HG02973 (cell line): ENCODE measurements around the gene ST7.
"Not testable (repeated sequence)": the region's sequence is repeated elsewhere in the genome, so short reads cannot be mapped to it uniquely, and the experiment has no call there.

Source experiments
- ATAC-seq: cut with Tn5 transposase; IDR thresholded peaks from one replicate; pipeline ENCODE4 v1.9.1; 2021; ENCODE audit warnings: moderate library complexity; ENCODE audit not compliant: unreplicated experiment

The ST7 gene

GRCh38 chr7:116953372-116953905 lies at the start of gene ST7:
Gene ST7 (plus strand): TSS chr7:116953501. CDS start chr7:116953541, 40 bp downstream.
- peak; percentile 35 for ATAC-seq

DNA sequence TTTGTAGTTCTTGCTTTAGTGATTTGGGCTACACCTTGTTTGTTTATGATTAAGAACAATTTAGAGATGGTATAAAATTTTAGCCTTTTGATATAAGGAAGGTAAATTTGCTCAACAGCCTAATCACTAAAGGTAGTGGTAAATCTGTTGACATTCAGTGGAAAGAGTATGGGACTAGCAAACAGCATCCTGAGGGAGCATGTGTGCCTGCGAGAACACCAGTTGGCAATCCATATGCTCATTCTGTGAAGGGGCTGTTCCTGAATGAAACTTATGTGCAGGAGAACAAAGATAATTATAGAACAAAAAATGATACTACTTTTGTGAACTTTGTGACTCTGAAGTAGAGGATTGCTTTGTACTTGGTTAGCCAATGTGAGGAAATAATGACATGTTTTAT lies 46.9 kb upstream of the ST7 start:
- ATAC-seq, result no peak

DNA sequence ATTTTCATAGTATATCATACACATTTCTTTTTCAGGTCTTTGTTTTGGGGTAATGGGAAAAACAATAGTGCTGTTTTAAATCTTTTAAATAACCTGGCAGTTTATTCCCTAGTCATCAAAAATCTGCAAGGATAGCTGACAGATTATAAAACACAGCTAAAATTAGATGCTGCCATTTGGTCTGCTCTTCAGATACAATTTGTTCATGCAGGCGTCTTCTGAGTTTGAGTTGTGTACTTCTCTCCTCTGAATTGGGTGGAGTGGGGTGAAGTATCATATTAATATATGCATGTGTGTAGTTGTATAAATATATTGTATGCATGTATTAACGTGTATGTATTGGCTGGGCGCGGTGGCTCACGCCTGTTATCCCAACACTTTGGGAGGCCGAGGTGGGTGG lies 42.9 kb upstream of the ST7 start:
- no peak for ATAC-seq

- ATAC-seq, result no peak
Measured at GRCh38 chr7:116911801-116912200, 41.5 kb upstream of the ST7 start.

DNA sequence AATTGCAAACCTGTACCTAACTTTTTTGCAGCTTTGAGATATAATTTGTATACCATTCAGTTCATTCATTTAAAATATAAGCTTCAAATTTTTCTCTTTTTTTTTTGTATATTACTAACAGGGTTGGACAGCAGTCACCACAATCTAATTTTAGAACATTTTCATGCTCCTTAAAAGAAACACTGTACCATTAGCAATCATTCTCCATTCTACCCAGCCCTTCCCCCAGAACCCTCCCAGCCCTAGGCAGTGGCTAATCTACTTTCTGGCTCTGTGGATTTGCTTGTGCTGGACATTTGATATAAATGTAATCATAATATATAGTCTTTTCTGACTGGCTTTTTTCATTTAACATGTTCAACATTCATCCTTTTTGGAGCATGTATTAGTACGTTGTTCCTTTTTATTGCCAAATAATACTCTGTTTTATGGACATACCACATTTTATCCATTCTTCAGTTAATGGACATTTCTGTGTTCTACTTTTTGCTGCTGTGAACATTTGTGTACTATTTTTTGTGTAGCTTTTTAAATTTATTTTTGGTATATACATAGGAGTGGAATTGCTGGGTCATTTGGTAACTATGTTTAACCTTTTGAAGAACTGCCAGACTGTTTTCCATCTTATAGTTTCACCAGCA lies 40.9 kb upstream of the ST7 start:
- ATAC-seq, result no peak

- ATAC-seq, result no peak
Measured at GRCh38 chr7:116918704-116919103, 34.6 kb upstream of the ST7 start.

- no peak for ATAC-seq
Measured at GRCh38 chr7:116920359-116920758, 32.9 kb upstream of the ST7 start.

DNA sequence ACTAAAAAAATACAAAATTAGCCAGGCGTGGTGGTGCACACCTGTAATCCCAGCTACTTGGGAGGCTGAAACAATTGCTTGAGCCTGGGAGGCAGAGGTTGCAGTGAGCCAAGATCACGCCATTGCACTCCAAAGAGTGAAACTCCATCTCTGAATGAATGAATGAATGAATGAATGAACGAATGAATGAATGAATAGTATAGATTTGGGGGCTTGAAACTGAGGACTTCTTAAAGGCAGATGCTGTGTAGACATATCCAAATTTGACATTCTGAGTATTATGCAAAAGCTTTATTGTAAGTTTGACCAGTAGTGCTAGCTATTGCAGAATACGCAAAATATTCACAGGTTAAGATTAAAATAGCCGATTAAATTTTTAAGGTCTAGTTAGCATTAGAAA lies 30.8 kb upstream of the ST7 start:
- ATAC-seq, result no peak

- no peak for ATAC-seq
Measured at GRCh38 chr7:116924741-116925140, 28.6 kb upstream of the ST7 start.

GRCh38 chr7:116929021-116929420 lies 24.3 kb upstream of the ST7 start:
- no peak for ATAC-seq

DNA sequence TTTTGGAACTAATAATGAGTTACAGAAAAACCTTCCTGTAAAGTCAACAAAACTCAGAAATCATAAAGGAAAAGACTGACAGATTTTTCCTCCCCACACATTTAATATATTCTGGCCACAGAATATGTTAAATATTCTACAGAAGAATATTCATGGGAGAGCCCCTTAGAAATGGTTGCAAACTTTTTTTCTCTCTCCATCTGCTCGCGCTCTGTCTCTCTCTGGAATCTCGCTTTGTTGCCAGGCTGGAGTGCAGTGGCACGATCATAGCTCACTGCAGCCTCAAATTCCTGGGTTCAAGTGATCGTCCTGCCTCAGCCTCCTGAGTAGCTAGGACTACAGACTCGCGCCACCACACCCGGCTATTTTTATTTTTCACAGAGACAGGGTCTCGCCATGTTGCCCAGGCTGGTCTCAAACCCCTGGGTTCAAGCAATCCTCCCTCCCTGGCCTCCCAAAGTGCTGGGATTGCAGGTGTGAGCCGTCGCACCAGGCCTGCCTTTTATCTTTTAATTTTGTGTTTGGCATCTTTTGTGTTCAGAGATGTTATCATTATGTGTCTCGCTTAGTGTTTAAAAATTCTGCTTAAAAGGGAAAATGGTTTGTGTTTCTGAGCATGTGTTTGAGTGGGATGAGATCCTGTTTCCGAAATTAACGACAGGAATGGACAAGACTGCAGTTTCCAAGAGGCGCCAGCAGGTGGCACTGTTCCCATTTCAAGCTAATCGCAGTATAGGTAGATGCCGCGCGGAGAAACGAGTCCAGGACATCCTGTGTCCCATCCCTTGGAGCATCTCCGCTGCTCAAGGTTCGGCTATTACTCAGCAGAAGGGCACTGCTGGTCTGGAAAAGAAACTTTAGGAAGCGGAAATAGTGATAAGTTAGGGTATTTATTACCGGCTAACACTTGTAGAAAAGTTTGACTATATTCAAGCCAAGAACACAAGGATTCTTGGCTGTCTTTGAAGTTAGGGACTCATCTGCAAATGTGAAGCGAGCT lies 23.1 kb upstream of the ST7 start:
- ATAC-seq, result peak; percentile 86

- no peak for ATAC-seq
Measured at GRCh38 chr7:116932566-116932965, 20.7 kb upstream of the ST7 start.

DNA sequence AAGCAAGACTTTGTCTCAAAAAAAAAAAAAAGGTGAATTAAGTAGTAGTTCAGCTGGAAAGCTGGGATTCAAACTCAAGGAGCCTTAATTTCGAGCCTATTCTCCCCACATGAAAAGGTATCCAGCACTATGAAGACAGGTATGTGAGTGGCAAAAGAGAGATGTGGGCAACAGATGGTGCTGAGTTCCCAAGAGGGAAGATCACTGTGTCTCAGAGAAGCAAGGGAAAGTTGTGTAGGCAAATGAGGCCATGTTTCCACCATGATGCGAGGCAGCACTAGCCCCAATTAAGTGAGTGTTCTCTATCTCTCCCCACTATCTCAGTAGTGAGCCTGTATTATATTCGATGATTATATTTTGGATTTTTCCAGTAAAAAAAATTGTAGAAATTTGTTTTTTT lies 19.8 kb upstream of the ST7 start:
- ATAC-seq, result no peak

GRCh38 chr7:116934580-116934979 lies 18.7 kb upstream of the ST7 start:
- ATAC-seq, result no peak

DNA sequence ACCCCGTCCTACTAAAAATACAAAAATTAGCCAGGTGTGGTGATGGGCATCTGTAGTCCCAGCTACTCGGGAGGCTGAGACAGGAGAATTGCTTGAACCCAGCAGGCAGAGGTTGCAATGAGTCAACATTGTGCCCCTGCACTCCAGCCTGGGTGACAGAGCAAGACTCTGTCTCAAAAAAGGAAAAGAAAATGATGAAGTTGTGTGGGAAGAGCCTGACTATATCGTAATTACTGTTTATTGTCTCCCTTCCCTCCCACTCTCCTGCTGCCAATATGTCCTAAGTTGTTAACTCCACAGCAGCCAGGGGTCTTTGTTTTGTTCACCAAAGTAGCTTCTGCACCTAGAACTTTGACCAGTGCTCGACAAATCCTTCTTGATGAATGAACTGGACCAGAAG lies 16.5 kb upstream of the ST7 start:
- ATAC-seq, result not testable (repeated sequence)

DNA sequence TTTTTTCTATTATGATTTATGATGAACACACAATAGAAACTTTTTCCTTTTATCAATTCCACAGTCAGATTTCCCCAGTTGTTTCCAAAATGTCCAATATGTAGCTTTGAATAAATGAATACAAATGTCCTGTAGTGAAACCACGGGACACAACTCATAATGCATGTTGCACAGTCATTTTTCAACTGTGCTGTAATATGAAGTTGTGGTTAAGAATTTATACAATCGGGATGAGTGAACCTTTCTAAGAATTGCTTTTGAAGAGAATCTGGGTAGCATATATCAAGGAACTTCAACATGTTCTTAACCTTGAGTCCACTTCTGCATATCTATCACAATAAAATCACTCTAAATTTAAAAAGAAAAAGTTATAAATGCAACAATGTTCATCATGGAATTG lies 14.6 kb upstream of the ST7 start:
- ATAC-seq, result no peak

GRCh38 chr7:116940689-116941370 lies 12.5 kb upstream of the ST7 start:
- no peak for ATAC-seq

- ATAC-seq, result no peak
Measured at GRCh38 chr7:116942504-116942903, 10.8 kb upstream of the ST7 start.

DNA sequence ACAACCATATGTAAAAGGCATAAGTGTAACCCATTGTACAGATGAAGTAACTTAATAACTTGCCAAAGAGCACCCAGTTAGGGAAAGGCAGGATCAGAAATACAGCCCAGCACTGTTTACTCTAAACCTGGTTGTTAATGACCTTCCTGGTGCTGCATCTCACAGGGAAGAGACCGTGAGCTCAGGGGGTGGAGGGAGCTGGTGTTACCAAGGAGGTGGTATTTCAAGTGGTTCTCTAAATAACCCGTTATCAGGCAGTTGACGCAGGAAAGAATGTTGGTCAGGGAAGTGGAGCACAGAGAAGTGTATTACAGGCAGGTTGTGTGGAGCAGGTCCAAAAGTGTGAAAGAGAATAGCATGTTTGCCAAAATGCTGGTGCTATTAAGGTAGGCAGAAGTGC lies 4.4 kb upstream of the ST7 start:
- no peak for ATAC-seq

- ATAC-seq, result no peak
Measured at GRCh38 chr7:116949941-116950801, 3.1 kb upstream of the ST7 start.
